GM12801 (cell line): Measurements from ENCODE around the gene DGAT2.

ENCODE experiments used
- CTCF ChIP-seq: IDR thresholded peaks from one replicate; pipeline ENCODE4 v1.5.1; 2011; ENCODE audit warnings: control low read depth; ENCODE audit not compliant: insufficient read length; ENCODE audit errors: extremely low read depth

DGAT2 gene

GRCh38 chr11:75768909-75769771, 562 bp downstream of the DGAT2 start:
- no peak for TF ChIP-seq CTCF

- no peak for TF ChIP-seq CTCF
Observed at GRCh38 chr11:75770102-75770501, 1.5 kb downstream of the DGAT2 start.

GRCh38 chr11:75771646-75772410, 3.2 kb downstream of the DGAT2 start:
- no peak for TF ChIP-seq CTCF

GRCh38 chr11:75773595-75774353, 5.2 kb downstream of the DGAT2 start:
- no peak for TF ChIP-seq CTCF

- no peak for TF ChIP-seq CTCF
Observed at GRCh38 chr11:75775056-75775455, 6.5 kb downstream of the DGAT2 start.

- TF ChIP-seq CTCF = no peak
Observed at GRCh38 chr11:75776546-75776945, 8.0 kb downstream of the DGAT2 start.

- no peak for TF ChIP-seq CTCF
Observed at GRCh38 chr11:75777461-75778110, 9.0 kb downstream of the DGAT2 start.
